Mesothelial cell of epicardium (in vitro differentiated cells): ENCODE data around the gene SYTL3. TPM values are rescaled to one million over a fixed set of nuclear protein-coding genes. Genes with fewer than 3 reads are reported as not detected.

Experiments
- DNase-seq, 2 experiments: peaks; one replicate each; pipeline ENCODE4 v3.0.0; 2021; ENCODE audit warnings: low spot score in 2 of 2; ENCODE audit not compliant: unreplicated experiment in 2 of 2
- H3K27ac Mint-ChIP-seq: 2 replicates; pipeline ENCODE4 v1.8.0; 2021; ENCODE audit warnings: mixed read lengths
- H3K27me3 Mint-ChIP-seq: 2 replicates; pipeline ENCODE4 v1.8.0; 2021; ENCODE audit warnings: low read depth, mixed read lengths
- H3K36me3 Mint-ChIP-seq: 2 replicates; pipeline ENCODE4 v1.8.0; 2021; ENCODE audit warnings: mixed read lengths
- H3K4me1 Mint-ChIP-seq: 2 replicates; pipeline ENCODE4 v1.8.0; 2021; ENCODE audit warnings: mixed read lengths
- H3K4me3 Mint-ChIP-seq: 2 replicates; pipeline ENCODE4 v1.8.0; 2021; ENCODE audit warnings: mild to moderate bottlenecking, moderate library complexity, mixed read lengths
- H3K9me3 Mint-ChIP-seq: 2 replicates; pipeline ENCODE4 v1.8.0; 2021; ENCODE audit warnings: mixed read lengths
- CTCF ChIP-seq: fragments of 200-600 bp; sonication (generic); IDR thresholded peaks from one replicate; pipeline ENCODE4 v1.5.0; 2021; ENCODE audit warnings: antibody characterized with exemption; ENCODE audit not compliant: unreplicated experiment
- total RNA-seq: library from RNA; stranded (reverse); gene quantifications from 3 replicates; pipeline ENCODE4 v1.2.1, GENCODE V29; 2021

SYTL3 gene
- total RNA-seq, 1 donor from 2014 or later = 6.1 TPM

- H3K27me3 Mint-ChIP-seq = no peaks in the 10 kb centered on the region
- no peaks in the 10 kb centered on the region for H3K9me3 Mint-ChIP-seq
- TF ChIP-seq CTCF = no peak
- H3K4me3 Mint-ChIP-seq = no peak overlapping the region
- peaks cover 29% of the 10 kb centered on the region for H3K4me1 Mint-ChIP-seq
- peak overlapping the region; percentile 64 for H3K27ac Mint-ChIP-seq
- H3K36me3 Mint-ChIP-seq = peaks cover 57% of the 10 kb centered on the region
- DNase-seq = no peak
Observed at GRCh38 chr6:158778005-158778527, 128.2 kb downstream of the SYTL3 start.

- no peak for DNase-seq
- Mint-ChIP-seq H3K4me3 (no peak overlapping the region), H3K4me1 (peaks cover 27% of the 10 kb centered on the region), H3K36me3 (peaks cover 58% of the 10 kb centered on the region), H3K9me3 (no peaks in the 10 kb centered on the region), H3K27me3 (no peaks in the 10 kb centered on the region), H3K27ac (peak overlapping the region; percentile 97)
- no peak for TF ChIP-seq CTCF
Observed at GRCh38 chr6:158780246-158780884, 130.5 kb downstream of the SYTL3 start.

- peaks cover 56% of the 10 kb centered on the region for H3K36me3 Mint-ChIP-seq
- peaks cover 27% of the 10 kb centered on the region for H3K4me1 Mint-ChIP-seq
- H3K27me3 Mint-ChIP-seq = no peaks in the 10 kb centered on the region
- no peak for DNase-seq
- no peak for TF ChIP-seq CTCF
- H3K27ac Mint-ChIP-seq = peak overlapping the region; percentile 97
- no peaks in the 10 kb centered on the region for H3K9me3 Mint-ChIP-seq
- H3K4me3 Mint-ChIP-seq = peak overlapping the region; percentile 32
Observed at GRCh38 chr6:158780988-158781691, 131.3 kb downstream of the SYTL3 start.

GRCh38 chr6:158781692-158782373, 132.0 kb downstream of the SYTL3 start:
- Mint-ChIP-seq H3K4me3 (peak overlapping the region; percentile 11), H3K27ac (peak overlapping the region; percentile 97), H3K27me3 (no peaks in the 10 kb centered on the region), H3K9me3 (no peaks in the 10 kb centered on the region), H3K4me1 (peaks cover 32% of the 10 kb centered on the region), H3K36me3 (peaks cover 60% of the 10 kb centered on the region)
- no peak for DNase-seq
- TF ChIP-seq CTCF = no peak

GRCh38 chr6:158782432-158783166, 132.7 kb downstream of the SYTL3 start:
- no peak for TF ChIP-seq CTCF

More at GRCh38 chr6:158782432-158783166, 132.7 kb downstream of the SYTL3 start:
- H3K9me3 Mint-ChIP-seq = no peaks in the 10 kb centered on the region
- peak overlapping the region; percentile 97 for H3K27ac Mint-ChIP-seq
- DNase-seq = no peak
- H3K27me3 Mint-ChIP-seq = no peaks in the 10 kb centered on the region
- H3K36me3 Mint-ChIP-seq = peaks cover 59% of the 10 kb centered on the region
- peaks cover 37% of the 10 kb centered on the region for H3K4me1 Mint-ChIP-seq
- H3K4me3 Mint-ChIP-seq = no peak overlapping the region
